Measurements from ENCODE around the gene PPP1R2.

PPP1R2 gene

GRCh38 chr3:195580744-195581443 is 37.8 kb upstream of the PPP1R2 start:
- no peaks in the 10 kb centered on the region for H3K36me3 ChIP-seq (ENCODE audit: control insufficient read depth, insufficient read depth, low read length)
- no peak overlapping the region for H3K9ac ChIP-seq
- no peak overlapping the region for H3K27ac ChIP-seq
- H2AFZ ChIP-seq, result no peak overlapping the region
- H3K9me3 ChIP-seq (ENCODE audit: control insufficient read depth, low read length), result no peaks in the 10 kb centered on the region
- no peaks in the 10 kb centered on the region for H3K79me2 ChIP-seq
- no peak for TF ChIP-seq CTCF (IDR thresholded peaks at IDR 0.05)
- no peak overlapping the region for H3K4me3 ChIP-seq (ENCODE audit: low read depth, low read length)
- no peaks in the 10 kb centered on the region for H3K27me3 ChIP-seq (ENCODE audit: control insufficient read depth, insufficient read depth, low read length)
- no peak overlapping the region for H3K4me2 ChIP-seq (ENCODE audit: low read length)
- H3K4me1 ChIP-seq, result no peaks in the 10 kb centered on the region

GRCh38 chr3:195579281-195579680 is 36.2 kb upstream of the PPP1R2 start:
- no peak overlapping the region for H3K4me2 ChIP-seq (ENCODE audit: low read length)
- no peak overlapping the region for H3K9ac ChIP-seq
- H3K4me1 ChIP-seq, result no peaks in the 10 kb centered on the region
- no peaks in the 10 kb centered on the region for H3K36me3 ChIP-seq (ENCODE audit: control insufficient read depth, insufficient read depth, low read length)
- no peak overlapping the region for H2AFZ ChIP-seq
- no peaks in the 10 kb centered on the region for H3K9me3 ChIP-seq (ENCODE audit: control insufficient read depth, low read length)
- no peak overlapping the region for H3K27ac ChIP-seq
- no peaks in the 10 kb centered on the region for H3K79me2 ChIP-seq
- no peak overlapping the region for H3K4me3 ChIP-seq (ENCODE audit: low read depth, low read length)
- TF ChIP-seq CTCF (IDR thresholded peaks at IDR 0.05), result no peak
- no peaks in the 10 kb centered on the region for H3K27me3 ChIP-seq (ENCODE audit: control insufficient read depth, insufficient read depth, low read length)

- Histone ChIP-seq H3K27ac (no peak overlapping the region), H3K4me3 (ENCODE audit: low read depth, low read length) (no peak overlapping the region), H2AFZ (no peak overlapping the region), H3K27me3 (ENCODE audit: control insufficient read depth, insufficient read depth, low read length) (no peaks in the 10 kb centered on the region), H3K79me2 (no peaks in the 10 kb centered on the region), H3K4me2 (ENCODE audit: low read length) (no peak overlapping the region), H3K4me1 (no peaks in the 10 kb centered on the region), H3K9ac (no peak overlapping the region), H3K9me3 (ENCODE audit: control insufficient read depth, low read length) (no peaks in the 10 kb centered on the region), H3K36me3 (ENCODE audit: control insufficient read depth, insufficient read depth, low read length) (no peaks in the 10 kb centered on the region)
- no peak for TF ChIP-seq CTCF (IDR thresholded peaks at IDR 0.05)
Observed at GRCh38 chr3:195578565-195578964, 35.4 kb upstream of the PPP1R2 start.

GRCh38 chr3:195577645-195578177 is 34.6 kb upstream of the PPP1R2 start:
- H3K9me3 ChIP-seq (ENCODE audit: control insufficient read depth, low read length), result no peaks in the 10 kb centered on the region
- no peaks in the 10 kb centered on the region for H3K79me2 ChIP-seq
- no peak for TF ChIP-seq CTCF (IDR thresholded peaks at IDR 0.05)
- no peak overlapping the region for H3K4me2 ChIP-seq (ENCODE audit: low read length)
- no peak overlapping the region for H2AFZ ChIP-seq
- no peaks in the 10 kb centered on the region for H3K27me3 ChIP-seq (ENCODE audit: control insufficient read depth, insufficient read depth, low read length)
- no peak overlapping the region for H3K9ac ChIP-seq
- no peaks in the 10 kb centered on the region for H3K4me1 ChIP-seq
- no peak overlapping the region for H3K4me3 ChIP-seq (ENCODE audit: low read depth, low read length)
- no peaks in the 10 kb centered on the region for H3K36me3 ChIP-seq (ENCODE audit: control insufficient read depth, insufficient read depth, low read length)
- no peak overlapping the region for H3K27ac ChIP-seq

Measured in parathyroid adenoma (tissue), 2 donors.